Mesendoderm (in vitro differentiated cells): ENCODE results near the gene NCF4.
A peak's percentile ranks its signal among the peaks of the same experiment; 100 is the strongest.

ENCODE experiments used
- DNase-seq: peaks from one replicate; pipeline ENCODE4 v3.0.0; 2013
- H2AK5ac ChIP-seq: 2 replicates; pipeline ENCODE4 v1.6.1; 2013; ENCODE audit warnings: low read length, inconsistent platforms
- H2BK120ac ChIP-seq: 2 replicates; pipeline ENCODE4 v1.6.1; 2013; ENCODE audit warnings: low read depth, mild to moderate bottlenecking, low read length, moderate library complexity, mixed read lengths
- H2BK15ac ChIP-seq: replicated peaks from 2 replicates; pipeline ENCODE4 v1.6.1; 2013; ENCODE audit warnings: low read depth, mild to moderate bottlenecking, moderate library complexity
- H2BK5ac ChIP-seq: 2 replicates; pipeline ENCODE4 v1.6.1; 2013; ENCODE audit warnings: low read length, inconsistent platforms
- H3K18ac ChIP-seq: 2 replicates; pipeline ENCODE4 v1.6.1; 2013; ENCODE audit warnings: mild to moderate bottlenecking, low read length, mixed read lengths
- H3K23ac ChIP-seq: one replicate; pipeline ENCODE4 v1.6.1; 2013; ENCODE audit warnings: low read length
- H3K27ac ChIP-seq: 2 replicates; pipeline ENCODE4 v1.5.1; 2013; ENCODE audit warnings: low read depth, mild to moderate bottlenecking, inconsistent platforms, low read length, moderate library complexity
- H3K27me3 ChIP-seq: 2 replicates; pipeline ENCODE4 v1.6.1; 2013; ENCODE audit warnings: low read length, control low read depth, mild to moderate bottlenecking, inconsistent platforms; ENCODE audit not compliant: insufficient read depth, poor library complexity
- H3K36me3 ChIP-seq: 2 replicates; pipeline ENCODE4 v1.6.1; 2013; ENCODE audit warnings: low read length, inconsistent platforms; ENCODE audit not compliant: control insufficient read depth, insufficient read depth
- H3K4ac ChIP-seq: one replicate; pipeline ENCODE4 v1.6.1; 2013; ENCODE audit warnings: low read depth, mild to moderate bottlenecking, low read length, moderate library complexity
- H3K4me1 ChIP-seq: 2 replicates; pipeline ENCODE4 v1.6.1; 2013; ENCODE audit warnings: low read depth, low read length, inconsistent platforms; ENCODE audit not compliant: control insufficient read depth
- H3K4me2 ChIP-seq: 2 replicates; pipeline ENCODE4 v1.6.1; 2013; ENCODE audit warnings: low read length
- H3K4me3 ChIP-seq: 2 replicates; pipeline ENCODE4 v1.5.1; 2013; ENCODE audit warnings: mild to moderate bottlenecking, low read length
- H3K56ac ChIP-seq: one replicate; pipeline ENCODE4 v1.6.1; 2013; ENCODE audit warnings: low read length
- H3K79me1 ChIP-seq: 2 replicates; pipeline ENCODE4 v1.6.1; 2013; ENCODE audit warnings: low read length, inconsistent platforms
- H3K79me2 ChIP-seq: 2 replicates; pipeline ENCODE4 v1.6.1; 2013; ENCODE audit warnings: mild to moderate bottlenecking, low read length; ENCODE audit not compliant: control insufficient read depth, insufficient read depth
- H3K9ac ChIP-seq: 2 replicates; pipeline ENCODE4 v1.6.1; 2013; ENCODE audit warnings: low read length, inconsistent platforms
- H4K5ac ChIP-seq: one replicate; pipeline ENCODE4 v1.6.1; 2013; ENCODE audit warnings: low read length
- H4K8ac ChIP-seq: one replicate; pipeline ENCODE4 v1.6.1; 2013; ENCODE audit warnings: low read depth, mild to moderate bottlenecking, control low read depth, low read length, moderate library complexity
- WGBS: extraction: QIAGEN DNeasy Blood & Tissue Kit; methylation state at CpG from one replicate; pipeline ENCODE4 v1.1.7; 2013; ENCODE audit warnings: low lambda C conversion rate, missing lambda C conversion rate; ENCODE audit not compliant: insufficient coverage; ENCODE audit errors: extremely low coverage; 5-methylcytosine and 5-hydroxymethylcytosine counted together

The NCF4 gene

DNA sequence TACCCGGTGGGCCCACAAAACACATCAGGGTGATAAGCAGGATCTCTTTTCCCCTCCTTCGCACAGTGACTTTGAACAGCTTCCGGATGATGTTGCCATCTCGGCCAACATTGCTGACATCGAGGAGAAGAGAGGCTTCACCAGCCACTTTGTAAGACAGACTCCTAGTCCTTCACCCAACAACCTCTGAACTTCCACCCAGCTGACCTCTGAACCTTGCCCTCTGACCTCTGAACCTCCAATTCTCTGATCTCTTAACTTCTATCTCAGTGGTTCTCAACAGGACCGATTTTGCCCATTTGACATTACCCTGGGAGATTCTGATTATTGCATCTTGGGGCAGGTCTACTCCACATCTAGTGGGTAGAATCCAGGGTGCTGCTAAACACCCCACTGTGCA lies 3.2 kb downstream of the NCF4 start:
- H2BK5ac ChIP-seq = no peak overlapping the region
- H3K27me3 ChIP-seq = no peaks in the 10 kb centered on the region

DNA sequence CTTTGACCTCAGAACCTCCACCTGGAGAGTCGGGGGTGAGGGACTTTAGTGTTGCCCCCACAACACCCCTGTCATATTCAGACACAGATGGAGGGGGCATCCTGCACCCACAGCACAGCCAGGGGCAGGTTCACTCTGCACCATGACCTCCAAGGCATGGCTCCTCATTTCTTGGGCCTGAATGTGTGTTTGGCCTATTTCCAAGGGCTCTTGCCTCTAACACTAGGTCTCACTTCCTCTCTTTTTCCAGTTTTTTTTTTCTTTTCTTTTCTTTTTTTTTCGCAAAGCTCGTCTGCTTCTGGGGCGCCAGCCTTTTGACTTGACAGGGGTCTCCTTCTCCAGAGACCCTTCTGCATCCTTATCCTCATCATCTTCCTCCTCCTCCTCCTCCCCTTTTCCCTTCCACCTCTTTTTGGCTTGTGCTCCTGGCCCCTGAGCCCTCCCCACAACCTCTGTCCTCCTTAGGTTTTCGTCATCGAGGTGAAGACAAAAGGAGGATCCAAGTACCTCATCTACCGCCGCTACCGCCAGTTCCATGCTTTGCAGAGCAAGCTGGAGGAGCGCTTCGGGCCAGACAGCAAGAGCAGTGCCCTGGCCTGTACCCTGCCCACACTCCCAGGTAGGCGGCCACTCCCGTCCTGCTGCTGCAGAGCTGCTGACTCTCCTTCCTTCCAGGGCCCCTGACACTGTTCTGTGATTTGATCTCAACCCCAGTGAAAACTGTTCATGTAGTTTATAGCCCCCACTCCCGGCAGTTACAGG lies 3.8 kb downstream of the NCF4 start:
- no CpG with 5 or more reads among the region's 14 CpGs for WGBS
- DNase-seq = no peak

More for the DNA sequence above, 3.2 kb downstream of the NCF4 start:
- Histone ChIP-seq H3K79me1 (no peaks in the 10 kb centered on the region), H3K23ac (no peak overlapping the region), H3K4ac (no peak overlapping the region), H3K4me2 (no peak overlapping the region), H3K18ac (no peak overlapping the region), H4K5ac (no peak overlapping the region), H2BK120ac (no peak overlapping the region), H3K9ac (no peak overlapping the region), H2BK15ac (no peak overlapping the region), H3K27ac (no peak overlapping the region), H3K79me2 (no peaks in the 10 kb centered on the region), H3K36me3 (no peaks in the 10 kb centered on the region), H3K4me1 (no peaks in the 10 kb centered on the region), H2AK5ac (no peak overlapping the region), H3K4me3 (no peak overlapping the region), H3K56ac (no peak overlapping the region), H4K8ac (no peak overlapping the region)
- no peak for DNase-seq
- WGBS = no CpG with 5 or more reads among the region's 6 CpGs

DNA sequence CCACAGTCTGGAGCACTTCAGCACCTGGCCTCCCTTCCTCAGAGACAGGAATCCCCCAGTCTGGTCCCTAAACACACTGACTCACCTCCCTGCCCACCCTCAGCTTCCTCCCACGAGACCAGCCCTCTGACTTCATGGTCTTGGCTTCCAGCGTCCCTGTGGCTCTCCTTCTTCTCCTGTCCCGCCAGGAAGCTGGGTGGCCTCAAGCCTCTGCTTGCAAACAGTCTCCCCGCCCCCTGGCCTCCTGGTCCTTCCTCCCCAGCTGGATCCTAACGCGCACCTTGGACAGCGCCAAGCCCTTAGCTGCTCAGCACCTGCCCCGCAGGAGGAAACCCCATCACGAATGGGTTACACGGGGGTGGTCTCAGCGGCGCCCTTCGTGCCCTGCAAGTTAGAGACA lies 4.5 kb downstream of the NCF4 start:
- Histone ChIP-seq H3K4ac (no peak overlapping the region), H3K79me2 (no peaks in the 10 kb centered on the region), H3K79me1 (no peaks in the 10 kb centered on the region), H2BK5ac (no peak overlapping the region), H3K4me1 (no peaks in the 10 kb centered on the region), H2AK5ac (no peak overlapping the region), H4K8ac (no peak overlapping the region), H2BK120ac (no peak overlapping the region), H2BK15ac (no peak overlapping the region), H3K4me3 (no peak overlapping the region), H4K5ac (no peak overlapping the region), H3K27me3 (no peaks in the 10 kb centered on the region), H3K36me3 (no peaks in the 10 kb centered on the region), H3K4me2 (no peak overlapping the region), H3K18ac (no peak overlapping the region), H3K9ac (no peak overlapping the region), H3K23ac (no peak overlapping the region), H3K27ac (no peak overlapping the region), H3K56ac (no peak overlapping the region)
- DNase-seq = peak; percentile 49
- no CpG with 5 or more reads among the region's 13 CpGs for WGBS

More for the DNA sequence above, 3.8 kb downstream of the NCF4 start:
- Histone ChIP-seq H3K79me2 (no peaks in the 10 kb centered on the region), H3K4me3 (no peak overlapping the region), H3K36me3 (no peaks in the 10 kb centered on the region), H3K56ac (no peak overlapping the region), H4K8ac (no peak overlapping the region), H2BK5ac (no peak overlapping the region), H2BK15ac (no peak overlapping the region), H3K4me1 (no peaks in the 10 kb centered on the region), H2AK5ac (no peak overlapping the region), H3K4ac (no peak overlapping the region), H3K9ac (no peak overlapping the region), H3K27me3 (no peaks in the 10 kb centered on the region), H4K5ac (no peak overlapping the region), H3K27ac (no peak overlapping the region), H3K23ac (no peak overlapping the region), H3K79me1 (no peaks in the 10 kb centered on the region), H3K18ac (no peak overlapping the region), H3K4me2 (no peak overlapping the region), H2BK120ac (no peak overlapping the region)

DNA sequence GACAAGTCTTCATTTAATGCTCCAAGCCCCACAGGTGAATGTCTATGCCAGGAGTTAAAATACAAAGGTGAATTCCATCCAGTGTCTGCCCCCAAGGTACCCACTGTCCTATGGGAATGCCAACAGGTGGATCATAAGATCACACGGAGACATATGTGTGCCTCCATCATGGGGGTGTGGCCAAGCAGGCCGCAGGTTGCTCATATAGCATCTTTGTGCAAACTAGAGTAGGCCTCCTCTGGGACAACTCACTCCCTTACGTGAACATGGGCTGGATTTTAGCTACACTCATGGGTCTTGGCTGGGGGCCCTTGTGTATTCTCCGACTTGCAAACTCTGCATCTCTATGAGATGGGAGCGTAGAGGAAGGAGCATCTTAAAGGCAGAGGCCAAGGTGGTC lies 6.9 kb downstream of the NCF4 start:
- no peak overlapping the region for H3K23ac ChIP-seq
- H3K56ac ChIP-seq = no peak overlapping the region
- H3K79me1 ChIP-seq = no peaks in the 10 kb centered on the region
- WGBS = no CpG with 5 or more reads among the region's 5 CpGs
- H2BK120ac ChIP-seq = no peak overlapping the region
- no peak overlapping the region for H2AK5ac ChIP-seq
- no peak for DNase-seq
- no peak overlapping the region for H3K27ac ChIP-seq
- no peak overlapping the region for H3K4me3 ChIP-seq
- no peak overlapping the region for H4K8ac ChIP-seq
- H3K4me2 ChIP-seq = no peak overlapping the region
- H3K4me1 ChIP-seq = no peaks in the 10 kb centered on the region
- H4K5ac ChIP-seq = no peak overlapping the region
- no peaks in the 10 kb centered on the region for H3K79me2 ChIP-seq
- no peaks in the 10 kb centered on the region for H3K36me3 ChIP-seq
- no peaks in the 10 kb centered on the region for H3K27me3 ChIP-seq
- H3K4ac ChIP-seq = no peak overlapping the region
- H3K18ac ChIP-seq = no peak overlapping the region
- H2BK5ac ChIP-seq = no peak overlapping the region
- H3K9ac ChIP-seq = no peak overlapping the region
- no peak overlapping the region for H2BK15ac ChIP-seq

DNA sequence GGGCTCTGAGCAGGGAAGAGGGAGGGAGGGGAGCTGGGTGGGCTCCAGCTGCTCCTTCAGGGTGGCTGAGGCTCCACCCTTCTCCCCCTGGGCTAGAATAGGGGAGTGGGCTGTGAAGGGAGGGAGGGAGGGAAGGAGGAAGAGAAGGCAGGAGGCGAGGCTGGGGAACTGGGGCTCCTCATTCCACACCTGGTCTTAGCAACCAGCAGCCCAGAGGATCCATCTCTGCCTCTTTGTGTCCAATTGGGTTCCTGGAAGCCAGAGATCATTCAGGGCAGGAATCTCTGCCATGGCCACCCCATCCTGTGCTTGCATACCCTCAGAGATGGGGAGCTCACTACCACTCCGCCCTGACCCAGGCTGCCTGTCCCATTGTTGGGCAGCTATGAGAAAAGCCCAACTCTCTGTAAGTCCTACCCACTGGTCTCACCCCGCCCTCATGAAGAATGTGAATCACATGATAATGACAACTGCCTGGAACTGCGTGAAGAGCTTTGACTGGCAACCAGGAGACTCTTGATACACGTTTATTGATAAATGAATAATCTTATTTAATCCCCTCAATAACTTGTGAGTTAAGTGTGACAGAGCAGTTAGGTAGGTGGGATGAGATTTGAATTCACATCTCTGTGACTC lies 7.9 kb downstream of the NCF4 start:
- H3K23ac ChIP-seq = no peak overlapping the region
- H3K18ac ChIP-seq = no peak overlapping the region
- H3K4me1 ChIP-seq = no peaks in the 10 kb centered on the region
- no peak overlapping the region for H4K5ac ChIP-seq
- H3K79me1 ChIP-seq = no peaks in the 10 kb centered on the region
- H3K27ac ChIP-seq = no peak overlapping the region
- no peak overlapping the region for H2AK5ac ChIP-seq
- no peak overlapping the region for H2BK15ac ChIP-seq
- no peak overlapping the region for H3K4me2 ChIP-seq
- H3K4me3 ChIP-seq = no peak overlapping the region
- no CpG with 5 or more reads among the region's 5 CpGs for WGBS
- no peaks in the 10 kb centered on the region for H3K79me2 ChIP-seq
- H2BK5ac ChIP-seq = no peak overlapping the region
- DNase-seq = no peak
- no peak overlapping the region for H3K56ac ChIP-seq
- H3K36me3 ChIP-seq = no peaks in the 10 kb centered on the region
- no peak overlapping the region for H3K9ac ChIP-seq
- H3K4ac ChIP-seq = no peak overlapping the region
- H2BK120ac ChIP-seq = no peak overlapping the region
- H4K8ac ChIP-seq = no peak overlapping the region
- no peaks in the 10 kb centered on the region for H3K27me3 ChIP-seq
